Activated CD8-positive, alpha-beta memory T cell treated with anti-CD3 and anti-CD28 coated beads, Interleukin-2, amount 50 U/mL, for 48 hours (primary cell): ENCODE results near the gene IRF4.
A peak's percentile ranks its signal among the peaks of the same experiment; 100 is the strongest.

ENCODE experiments used
- DNase-seq: peaks from one replicate; pipeline ENCODE4 v3.0.0-alpha.2; 2020

The IRF4 gene

DNA sequence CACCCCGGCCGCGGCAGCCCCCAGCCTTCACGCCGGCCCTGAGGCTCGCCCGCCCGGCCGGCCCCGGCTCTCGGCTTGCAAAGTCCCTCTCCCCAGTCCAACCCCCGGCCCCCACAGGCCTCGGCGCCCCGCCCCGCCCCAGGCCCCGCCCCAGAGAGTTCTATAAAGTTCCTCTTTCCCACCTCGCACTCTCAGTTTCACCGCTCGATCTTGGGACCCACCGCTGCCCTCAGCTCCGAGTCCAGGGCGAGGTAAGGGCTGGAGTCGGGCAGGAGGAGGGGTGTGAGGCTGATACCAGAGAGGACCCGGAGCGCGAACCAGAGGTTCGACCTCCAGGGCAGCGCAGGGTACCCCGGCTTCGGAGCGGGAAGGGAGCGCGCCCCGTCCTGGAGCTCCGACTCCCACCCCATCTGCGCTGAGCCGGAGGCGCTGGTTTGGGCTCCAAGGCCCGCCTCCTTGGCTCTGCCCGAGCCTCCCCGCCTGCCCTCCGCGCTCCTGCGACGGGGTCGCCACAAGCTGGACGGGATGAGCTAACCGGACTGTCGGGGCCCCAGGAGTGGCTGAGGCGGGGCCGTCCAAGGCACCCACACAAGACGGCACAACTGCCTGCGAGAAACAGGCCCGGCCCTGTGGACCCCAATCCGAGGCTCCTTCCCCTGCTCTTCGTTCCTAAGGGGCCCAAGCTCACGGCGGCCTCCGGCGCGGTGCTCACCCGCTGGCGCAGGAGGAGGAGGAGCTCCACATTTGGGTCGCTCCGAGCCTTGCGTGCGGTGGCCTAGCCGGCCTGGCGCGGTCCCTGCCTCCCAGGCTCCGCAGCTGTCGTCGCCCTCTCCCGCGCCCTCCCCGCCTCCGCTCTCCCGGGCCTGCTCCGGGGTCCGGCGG is at the start of gene IRF4:
IRF4 (plus strand) TSS at position 194 of the 882 bp plus-strand sequence. CDS start 1,401 bp downstream, outside the sequence.
- DNase-seq: peak; percentile 89

DNA sequence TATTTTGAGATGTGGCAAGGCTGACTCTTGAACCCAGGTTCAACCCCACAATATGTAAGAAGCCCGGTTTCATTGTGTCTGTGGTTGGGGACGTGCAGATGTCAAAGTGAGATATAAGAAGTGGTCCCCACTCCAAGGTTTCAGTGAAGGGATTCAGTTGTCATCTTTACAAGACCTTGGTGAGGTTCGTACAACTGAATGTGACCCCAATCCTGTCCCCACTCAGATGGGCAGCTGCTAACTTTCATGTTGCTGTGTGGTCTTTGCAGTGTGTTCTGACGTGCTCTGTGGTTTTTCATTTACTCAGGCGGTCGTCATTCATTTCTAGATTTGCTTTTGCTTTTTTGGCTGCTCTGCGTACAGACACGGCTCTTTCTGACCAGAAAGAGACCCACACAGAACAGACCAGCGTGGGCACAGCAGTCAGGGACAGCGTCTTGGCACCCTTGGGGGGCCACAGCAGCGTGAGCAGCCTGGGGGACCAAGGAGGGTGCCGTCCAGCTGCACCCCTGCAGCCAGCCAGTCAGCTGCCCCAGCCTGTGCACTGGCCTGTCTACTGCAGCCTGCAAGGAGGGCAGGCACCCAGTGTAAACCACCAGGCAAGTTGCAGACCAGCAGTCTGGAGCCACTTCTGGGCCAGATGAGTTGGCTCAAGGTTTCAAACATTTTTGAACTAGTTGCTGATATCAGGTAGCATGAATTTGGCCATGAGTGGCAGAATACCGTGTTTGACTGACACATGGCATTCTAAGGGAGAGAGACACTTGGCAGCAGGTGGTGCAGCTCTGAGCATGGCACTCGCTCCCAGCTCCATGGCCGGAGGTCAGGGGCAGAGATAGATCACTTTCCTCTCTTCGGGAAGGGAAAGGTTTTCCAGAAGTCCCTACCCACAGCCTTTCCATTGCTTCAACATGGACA is 49.4 kb upstream of the IRF4 start:
- no peak for DNase-seq

DNA sequence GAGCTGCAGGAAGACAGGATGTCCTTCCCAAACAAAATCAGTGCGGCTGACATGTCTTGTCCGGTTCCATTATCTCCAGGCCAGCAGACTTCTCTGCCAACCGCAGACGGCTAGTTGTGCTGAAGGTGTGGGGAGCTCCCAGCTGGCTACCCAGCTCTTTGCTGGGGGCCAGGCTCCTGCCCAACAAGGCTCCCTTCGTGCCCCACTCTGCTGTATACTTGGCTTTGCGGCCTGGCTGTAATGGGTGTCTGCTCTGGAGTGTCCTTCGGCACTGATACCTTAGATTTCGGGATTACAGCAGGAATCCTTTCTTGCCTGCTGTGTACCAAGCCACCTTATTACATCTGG is 48.7 kb upstream of the IRF4 start:
- no peak for DNase-seq

DNA sequence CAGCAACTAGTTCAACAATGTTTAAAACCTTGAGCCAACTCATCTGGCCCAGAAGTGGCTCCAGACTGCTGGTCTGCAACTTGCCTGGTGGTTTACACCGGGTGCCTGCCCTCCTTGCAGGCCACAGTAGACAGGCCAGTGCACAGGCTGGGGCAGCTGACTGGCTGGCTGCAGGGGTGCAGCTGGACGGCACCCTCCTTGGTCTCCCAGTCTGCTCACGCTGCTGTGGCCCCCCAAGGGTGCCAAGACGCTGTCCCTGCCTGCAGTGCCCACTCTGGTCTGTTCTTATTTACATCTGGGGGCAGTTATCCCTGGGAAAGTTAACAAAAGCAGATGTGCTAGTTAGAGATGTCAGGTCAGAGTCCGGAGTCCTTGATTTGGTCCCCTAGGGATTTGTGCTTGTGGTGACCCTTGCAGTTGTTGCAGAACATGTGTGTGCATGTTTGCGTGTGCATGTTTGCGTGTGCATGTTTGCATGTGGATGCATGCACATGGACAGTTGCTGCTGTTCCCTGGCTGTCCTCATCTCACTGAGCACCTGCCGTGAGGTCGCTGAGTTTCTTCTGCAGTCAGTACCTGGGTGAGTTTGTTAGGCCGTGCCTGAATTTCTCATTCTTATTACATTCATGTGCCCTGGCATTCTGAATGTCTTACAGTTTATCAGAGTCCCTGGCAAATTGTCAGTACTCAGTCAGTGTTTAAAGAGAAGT is 48.2 kb upstream of the IRF4 start:
- DNase-seq: no peak

DNA sequence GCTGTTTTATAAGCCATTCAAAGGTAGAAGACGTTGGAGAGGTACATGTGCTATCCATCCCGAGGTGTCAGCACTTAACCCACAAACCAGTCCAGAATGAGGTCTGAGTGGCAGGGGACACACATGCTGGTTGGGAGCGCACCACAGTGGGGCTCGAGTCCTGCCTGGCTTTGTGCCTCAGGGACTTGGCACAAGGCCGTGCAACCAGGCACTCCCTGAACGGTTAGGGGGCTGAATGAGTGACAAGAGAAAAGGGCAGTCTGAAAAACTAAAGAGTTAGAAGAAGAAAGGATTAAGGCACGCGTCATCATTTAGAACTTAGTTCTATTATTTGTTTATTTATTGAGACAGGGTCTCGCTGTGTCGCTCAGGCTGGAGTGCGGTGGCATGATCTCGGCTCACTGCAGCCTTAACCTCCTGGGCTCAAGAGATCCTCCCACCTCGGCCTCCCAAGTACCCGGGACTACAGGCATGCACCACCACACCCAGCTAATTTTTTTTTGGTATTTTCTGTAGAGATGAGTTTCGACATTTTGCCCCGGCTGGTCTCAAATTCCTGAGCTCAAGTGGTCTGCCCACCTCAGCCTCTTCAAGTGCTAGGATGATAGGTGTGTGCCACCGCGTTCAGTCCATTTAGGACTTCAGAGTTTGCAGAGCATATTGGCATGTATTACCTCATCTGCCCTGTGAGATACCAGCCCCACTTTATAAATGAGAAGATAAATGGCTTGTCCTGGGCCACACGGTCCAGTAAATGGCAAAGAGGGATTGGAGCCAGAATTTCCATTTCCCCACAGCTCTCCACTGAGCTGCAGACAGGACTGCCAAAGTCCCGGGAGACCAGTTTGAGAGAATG is 47.4 kb upstream of the IRF4 start:
- no peak for DNase-seq

DNA sequence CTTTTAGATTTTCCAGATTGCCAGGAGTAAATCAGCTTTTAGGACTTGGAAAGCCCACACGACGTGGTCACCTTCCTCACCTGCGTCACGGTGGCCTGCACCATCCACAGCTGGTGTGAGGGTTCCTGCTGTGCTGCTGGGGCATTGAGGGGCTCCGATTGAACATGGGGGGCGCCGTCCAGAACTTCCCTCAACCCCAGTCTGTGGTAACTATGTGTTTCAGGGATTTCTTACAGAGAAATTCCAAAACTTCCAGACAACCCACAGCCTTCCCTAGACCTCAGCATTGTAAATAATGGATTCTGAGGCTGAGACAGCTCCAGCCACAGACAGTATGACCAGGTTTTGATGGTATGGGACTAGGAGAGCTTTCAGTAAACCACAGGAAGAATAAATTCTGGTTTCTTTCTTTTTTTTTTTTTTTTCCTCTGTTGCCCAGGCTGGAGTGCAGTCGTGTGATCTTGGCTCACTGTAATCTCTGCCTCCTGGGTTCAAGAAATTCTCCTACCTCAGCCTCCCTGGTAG is 46.7 kb upstream of the IRF4 start:
- DNase-seq: no peak

DNA sequence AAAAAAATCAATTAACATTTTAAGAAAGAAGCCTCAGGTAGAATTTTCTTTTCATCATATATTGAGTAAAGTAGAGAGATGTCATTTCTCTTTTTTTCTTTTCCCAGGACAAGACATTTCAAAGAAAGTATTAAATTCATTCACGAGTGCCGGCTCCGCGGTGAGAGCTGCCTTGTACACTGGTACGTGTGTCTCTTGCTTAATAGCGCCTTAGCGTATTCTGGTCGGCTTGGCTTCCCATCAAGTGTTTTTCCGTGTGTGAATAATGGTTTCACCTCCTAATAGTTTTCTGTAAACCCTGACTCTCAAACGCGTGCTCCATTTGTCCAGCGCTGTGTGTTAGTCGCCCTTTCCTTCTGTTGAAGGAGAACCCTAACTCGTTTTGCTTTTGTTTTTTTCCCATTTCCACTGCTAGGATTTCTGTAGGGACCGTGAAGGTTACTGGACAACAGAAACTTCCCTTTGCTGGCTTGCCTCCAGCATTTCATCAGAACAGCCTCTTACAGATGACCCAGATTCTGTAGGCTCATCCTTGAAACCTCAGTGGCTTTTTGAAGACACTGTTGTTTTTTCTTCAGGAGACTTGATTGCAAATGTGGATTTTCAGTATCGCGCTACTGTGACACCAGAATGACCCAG is 45.7 kb upstream of the IRF4 start:
- DNase-seq: no peak

DNA sequence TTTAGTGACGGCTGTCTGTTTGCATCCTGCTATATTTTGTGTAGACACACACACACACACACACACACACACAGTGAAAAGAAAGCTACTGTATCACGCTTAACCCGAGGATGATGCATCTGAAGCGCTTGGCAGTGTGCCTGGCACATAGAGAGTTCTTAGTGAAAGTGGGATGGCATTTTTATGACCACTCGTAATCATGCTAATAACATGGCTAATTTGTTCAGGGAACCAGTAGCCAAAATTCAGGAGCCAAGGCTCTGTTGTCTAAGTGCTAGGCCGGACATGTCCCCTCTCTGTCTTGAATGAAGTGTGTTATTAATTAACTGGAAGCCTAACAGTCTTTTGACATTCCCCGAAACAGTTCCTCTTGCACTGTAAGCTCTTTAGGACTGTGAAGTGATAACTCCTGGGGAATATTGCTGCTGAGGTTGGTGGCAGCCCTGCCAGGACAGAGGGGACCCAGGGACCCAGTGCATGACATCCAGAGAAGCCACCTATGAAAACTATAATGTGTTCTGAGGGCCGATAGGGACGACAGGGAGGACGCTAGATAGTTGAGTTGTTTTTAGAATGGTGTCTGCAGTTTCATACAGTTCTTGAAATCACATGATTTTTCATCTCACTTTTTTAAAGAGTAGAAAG is 45.0 kb upstream of the IRF4 start:
- DNase-seq: no peak

DNA sequence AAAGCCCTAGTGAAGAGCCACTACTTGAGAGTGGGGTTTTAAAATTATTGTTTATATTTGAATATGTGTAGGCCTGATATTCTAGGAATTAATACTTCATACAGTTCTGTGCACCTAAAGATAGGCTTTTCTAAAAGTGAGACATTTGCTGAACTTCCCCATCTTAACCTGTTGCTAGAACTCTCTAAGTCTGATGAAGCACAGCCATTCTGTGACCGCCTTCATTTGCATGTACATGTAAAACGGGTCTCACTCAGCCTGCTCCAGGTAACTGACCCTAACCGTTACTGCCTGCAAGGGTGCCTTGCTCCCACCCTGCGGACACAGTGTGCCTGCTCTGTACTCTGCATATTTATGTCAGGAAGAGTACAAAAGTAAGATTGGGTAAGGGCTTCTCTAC is 44.3 kb upstream of the IRF4 start:
- DNase-seq: no peak

DNA sequence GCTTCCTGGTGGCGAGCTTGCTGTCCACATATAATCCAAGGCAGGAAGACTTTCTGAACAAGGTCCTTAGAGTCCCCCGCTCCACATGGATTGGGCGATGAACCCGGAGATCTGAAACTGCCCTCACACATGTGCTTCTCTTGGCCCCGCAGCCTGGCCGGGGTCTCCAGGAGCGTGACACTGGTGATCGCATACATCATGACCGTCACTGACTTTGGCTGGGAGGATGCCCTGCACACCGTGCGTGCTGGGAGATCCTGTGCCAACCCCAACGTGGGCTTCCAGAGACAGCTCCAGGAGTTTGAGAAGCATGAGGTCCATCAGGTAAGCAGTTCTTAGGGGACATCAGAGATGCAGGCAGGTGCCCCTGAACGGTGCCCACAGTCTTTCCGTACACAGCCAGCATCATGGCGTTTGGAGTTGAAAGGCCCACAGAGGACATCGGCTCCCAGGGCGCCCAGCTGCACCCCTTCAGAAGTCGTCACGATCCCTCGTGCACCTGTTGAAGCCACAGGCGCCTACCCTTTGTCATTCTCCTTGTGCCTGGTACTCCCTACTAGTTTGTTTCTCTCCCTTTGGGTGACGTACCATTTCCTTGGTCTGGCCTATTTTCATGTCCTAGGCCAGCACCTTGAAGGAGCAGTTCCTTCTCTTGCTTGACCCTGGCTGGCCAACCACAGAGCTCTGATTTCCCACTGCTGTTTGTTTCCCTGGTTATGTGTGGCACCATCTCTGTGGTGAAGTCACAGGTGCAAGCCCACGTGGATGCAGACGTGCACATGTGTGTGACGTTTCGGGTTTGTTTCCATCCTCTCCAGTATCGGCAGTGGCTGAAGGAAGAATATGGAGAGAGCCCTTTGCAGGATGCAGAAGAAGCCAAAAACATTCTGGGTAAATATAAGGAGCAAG is 43.3 kb upstream of the IRF4 start:
- DNase-seq: no peak

DNA sequence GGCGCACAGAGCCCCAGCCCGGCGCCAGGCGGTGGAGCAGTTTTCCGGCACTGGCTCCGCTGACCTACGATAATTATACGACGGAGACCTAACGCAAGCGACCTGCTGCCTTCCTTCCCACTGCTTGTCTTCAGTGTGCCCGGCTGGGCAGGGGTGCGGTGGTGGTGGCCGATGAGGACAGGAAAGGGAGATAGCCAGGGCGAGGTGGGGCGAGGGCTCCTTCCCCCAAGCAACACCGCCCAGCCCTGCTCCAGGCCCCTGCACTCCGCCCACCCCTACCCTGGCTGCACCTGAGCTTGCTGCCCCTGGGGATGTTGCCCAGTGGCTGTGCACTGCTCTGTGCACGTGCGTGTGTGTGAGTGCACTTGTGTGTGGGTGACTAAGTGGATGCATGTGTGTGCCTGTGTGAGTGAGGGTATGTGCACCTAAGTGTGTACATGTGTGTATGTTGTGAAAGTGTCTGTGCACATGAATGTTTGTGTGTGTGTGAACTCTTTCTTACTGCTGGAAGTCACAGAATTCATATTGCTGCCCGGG is 42.6 kb upstream of the IRF4 start:
- DNase-seq: no peak

DNA sequence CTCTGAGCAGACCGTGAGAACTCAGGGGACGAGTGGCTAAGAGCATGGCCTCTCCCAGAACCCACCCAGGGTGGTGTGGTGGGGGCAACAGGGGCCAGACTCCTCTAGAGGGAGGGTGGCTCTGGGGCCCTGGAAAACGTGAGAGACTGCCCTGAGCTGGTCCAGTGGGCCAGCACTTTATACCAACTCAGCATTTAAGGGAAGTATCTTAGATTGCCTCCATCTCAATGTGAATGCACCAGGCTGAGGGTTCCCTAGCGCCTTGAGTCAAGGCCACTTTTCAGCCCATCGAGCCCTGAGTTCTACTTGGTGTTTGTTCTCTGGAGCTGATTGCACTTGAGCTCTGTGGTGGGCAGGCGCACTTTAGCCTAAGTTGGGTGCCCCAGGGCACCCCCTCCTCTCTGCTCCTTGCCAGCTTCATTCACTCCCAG is 42.0 kb upstream of the IRF4 start:
- no peak for DNase-seq

DNA sequence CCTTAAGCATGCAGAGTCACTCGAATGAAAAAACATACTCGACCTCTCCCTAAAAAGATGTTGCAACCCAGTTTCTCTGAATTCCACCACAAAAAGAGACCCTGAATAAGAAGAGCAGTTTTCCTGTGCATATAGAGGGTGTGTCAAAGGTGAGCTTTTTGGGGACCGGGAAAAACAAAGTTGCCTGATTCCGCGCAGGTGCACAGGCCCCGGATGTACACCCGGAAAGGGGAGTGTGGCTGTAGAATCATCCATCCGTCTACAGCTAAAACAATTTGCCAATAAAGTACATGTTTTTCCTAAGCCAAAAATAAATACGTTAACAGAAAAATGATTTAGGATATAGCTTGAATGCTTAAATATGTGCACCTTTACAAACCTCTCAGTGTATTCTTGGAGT is 41.2 kb upstream of the IRF4 start:
- DNase-seq: no peak

DNA sequence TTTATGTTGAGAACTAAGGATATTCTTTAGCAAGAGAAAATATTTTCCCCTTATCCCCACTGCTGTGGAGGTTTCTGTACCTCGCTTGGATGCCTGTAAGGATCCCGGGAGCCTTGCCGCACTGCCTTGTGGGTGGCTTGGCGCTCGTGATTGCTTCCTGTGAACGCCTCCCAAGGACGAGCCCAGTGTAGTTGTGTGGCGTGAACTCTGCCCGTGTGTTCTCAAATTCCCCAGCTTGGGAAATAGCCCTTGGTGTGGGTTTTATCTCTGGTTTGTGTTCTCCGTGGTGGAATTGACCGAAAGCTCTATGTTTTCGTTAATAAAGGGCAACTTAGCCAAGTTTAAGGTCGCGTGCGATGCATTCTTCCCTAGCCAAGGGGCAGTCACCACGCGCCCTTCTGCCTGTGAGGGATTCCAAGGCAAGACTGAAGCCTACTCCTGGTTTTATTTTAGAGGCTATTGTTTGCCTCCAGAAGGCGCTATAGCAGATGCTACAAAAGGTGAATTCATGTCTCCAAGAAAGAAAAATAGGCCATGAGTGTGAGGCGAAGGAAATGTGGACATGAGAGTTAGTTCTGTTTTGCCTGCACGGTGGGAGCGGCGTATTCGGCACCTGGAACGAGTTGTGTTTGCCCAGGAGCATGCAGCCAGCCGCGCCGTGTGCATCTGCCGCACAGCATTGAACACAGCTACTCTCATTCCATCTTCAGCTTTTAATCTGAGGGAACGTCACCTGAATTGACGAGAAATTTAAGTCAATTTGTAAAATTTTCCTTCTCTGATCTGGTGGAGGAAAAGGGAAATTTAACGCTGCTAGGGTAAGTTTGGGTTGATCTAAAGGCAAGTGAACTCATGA is 40.3 kb upstream of the IRF4 start:
- DNase-seq: no peak

DNA sequence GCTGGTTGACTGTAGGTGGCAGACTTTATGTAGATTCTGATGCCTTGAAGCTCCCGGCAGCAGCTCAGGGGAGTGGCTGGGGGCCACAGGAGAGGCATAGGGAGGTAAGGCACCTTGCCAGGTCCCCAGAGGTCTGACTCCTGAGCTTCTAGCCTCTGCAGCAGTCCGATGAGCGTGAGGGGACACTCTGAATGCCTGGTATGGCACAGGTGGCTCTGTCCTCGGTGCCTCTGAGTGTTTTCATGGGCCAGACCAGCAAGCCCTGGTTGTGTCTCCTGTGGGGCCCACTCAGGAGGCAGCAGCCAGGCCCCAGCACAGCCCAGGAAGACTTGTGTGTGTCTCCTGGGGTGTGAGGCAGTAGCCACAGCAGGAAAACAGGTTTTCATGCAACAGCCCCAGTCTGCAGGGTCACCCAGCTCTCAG is 39.7 kb upstream of the IRF4 start:
- no peak for DNase-seq

DNA sequence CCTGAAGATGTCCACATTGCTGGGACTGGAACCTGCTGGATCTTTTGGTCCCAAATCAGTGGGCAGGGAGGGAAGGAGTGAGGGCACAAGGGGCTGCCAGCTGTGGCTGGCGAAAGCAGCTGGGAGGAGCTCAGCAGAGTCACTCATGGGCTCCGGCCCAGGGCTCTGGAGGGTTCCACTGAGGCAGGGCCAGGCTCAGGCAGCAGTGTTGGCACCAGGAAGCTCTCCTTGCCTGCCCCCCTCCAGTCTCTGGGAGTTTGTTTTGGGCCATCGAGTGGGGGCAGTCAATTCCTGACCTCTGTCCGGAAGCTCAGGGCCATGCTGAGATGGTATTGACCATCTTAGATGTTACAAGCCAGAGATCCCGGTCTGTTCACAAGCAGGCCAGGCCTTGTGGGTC is 39.1 kb upstream of the IRF4 start:
- no peak for DNase-seq

DNA sequence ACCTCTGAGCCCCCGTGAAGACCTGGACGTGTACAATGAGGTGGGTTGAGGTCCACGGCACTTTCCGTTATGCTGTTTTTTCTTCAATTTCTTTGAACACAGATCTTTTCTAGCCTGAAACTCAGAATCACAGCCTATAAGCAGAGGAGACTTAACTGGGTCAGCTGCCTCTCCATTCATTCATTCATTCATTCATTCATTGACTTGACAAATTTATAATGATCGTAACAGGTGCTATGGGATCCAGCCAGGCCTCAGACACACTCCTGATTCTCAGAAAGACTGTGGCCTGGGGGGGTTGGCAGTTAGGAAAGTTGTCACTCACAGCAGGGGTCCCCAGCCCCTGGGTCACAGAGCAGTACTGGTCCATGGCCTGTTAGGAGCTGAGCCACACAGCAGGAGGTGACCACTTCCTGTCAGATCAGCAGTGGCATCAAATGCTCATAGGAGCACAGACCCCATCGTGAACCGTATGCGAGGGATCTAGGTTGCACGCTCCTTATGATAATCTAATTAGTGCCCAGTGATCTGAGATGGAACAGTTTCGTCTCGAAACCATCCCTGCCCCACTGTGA is 38.6 kb upstream of the IRF4 start:
- no peak for DNase-seq
